SU-DHL-6 (cell line): ENCODE measurements around the gene FMO5.

Experiments
- H2AFZ ChIP-seq: fragments of 200-600 bp; sonication (generic); 2 replicates; pipeline ENCODE4 v1.6.1; 2014; ENCODE audit warnings: low read depth, mild to moderate bottlenecking, moderate library complexity, mixed read lengths, antibody characterized with exemption, low read length; ENCODE audit not compliant: severe bottlenecking
- H3F3A ChIP-seq: fragments of 200-600 bp; shearing (Covaris generic); 2 replicates; pipeline ENCODE4 v1.6.0; 2016; ENCODE audit warnings: antibody characterized with exemption, mild to moderate bottlenecking; ENCODE audit not compliant: insufficient read depth
- H3K27ac ChIP-seq: fragments of 200-600 bp; sonication (generic); 2 replicates; pipeline ENCODE4 v1.5.1; 2016; ENCODE audit warnings: low read depth, mild to moderate bottlenecking, low read length, moderate library complexity, mixed read lengths
- H3K27me3 ChIP-seq: fragments of 200-600 bp; sonication (generic), shearing (Covaris generic); 2 replicates; pipeline ENCODE4 v1.6.0; 2014; ENCODE audit warnings: mild to moderate bottlenecking, low read length
- H3K36me3 ChIP-seq: fragments of 200-600 bp; sonication (generic); 2 replicates; pipeline ENCODE4 v1.6.1; 2014; ENCODE audit warnings: mild to moderate bottlenecking, low read length, mixed read lengths
- H3K4me2 ChIP-seq: fragments of 300-600, 200-600 bp; shearing (Covaris generic), sonication (generic); 2 replicates; pipeline ENCODE4 v1.6.0; 2014; ENCODE audit warnings: low read length, low read depth, mild to moderate bottlenecking; ENCODE audit not compliant: poor library complexity, severe bottlenecking
- H3K4me3 ChIP-seq: fragments of 200-600 bp; sonication (generic); 2 replicates; pipeline ENCODE4 v1.5.1; 2014; ENCODE audit warnings: antibody characterized with exemption, low read length, mild to moderate bottlenecking, mixed read lengths; ENCODE audit not compliant: insufficient read depth, poor library complexity, severe bottlenecking
- H3K79me2 ChIP-seq: fragments of 200-600 bp; sonication (generic); 2 replicates; pipeline ENCODE4 v1.6.1; 2014; ENCODE audit warnings: mild to moderate bottlenecking, low read length, moderate library complexity; ENCODE audit not compliant: insufficient read depth
- H3K9ac ChIP-seq: fragments of 200-600 bp; sonication (generic); 2 replicates; pipeline ENCODE4 v1.7.0; 2014; ENCODE audit warnings: mild to moderate bottlenecking, low read length
- H3K9me2 ChIP-seq: fragments of 200-600 bp; sonication (generic); replicated peaks from 2 replicates; pipeline ENCODE4 v1.6.1; 2014; ENCODE audit warnings: low read length; ENCODE audit not compliant: insufficient read depth
- H3K9me3 ChIP-seq: fragments of 200-600 bp; sonication (generic); 2 replicates; pipeline ENCODE4 v1.6.1; 2014; ENCODE audit warnings: low read length, mixed read lengths; ENCODE audit not compliant: insufficient read depth
- H4K20me1 ChIP-seq: fragments of 200-600 bp; sonication (generic); 2 replicates; pipeline ENCODE4 v1.6.1; 2014; ENCODE audit warnings: low read depth, mild to moderate bottlenecking, antibody characterized with exemption, low read length, moderate library complexity, mixed read lengths
- EZH2phosphoT487 ChIP-seq: fragments of 200-600 bp; sonication (generic), shearing (Covaris generic); conservative IDR thresholded peaks from 2 replicates; pipeline ENCODE4 v1.6.1; 2018; ENCODE audit warnings: mild to moderate bottlenecking, antibody characterized with exemption, low read length, moderate library complexity, mixed read lengths
- TF ChIP-seq, protein P1 (sequence below): fragments of 200-600 bp; sonication (generic); IDR thresholded peaks from one replicate; pipeline ENCODE4 v1.5.1; 2017; ENCODE audit warnings: antibody characterized with exemption, mild to moderate bottlenecking, low read length, moderate library complexity; ENCODE audit not compliant: insufficient read depth, poor library complexity, severe bottlenecking

The FMO5 gene

DNA sequence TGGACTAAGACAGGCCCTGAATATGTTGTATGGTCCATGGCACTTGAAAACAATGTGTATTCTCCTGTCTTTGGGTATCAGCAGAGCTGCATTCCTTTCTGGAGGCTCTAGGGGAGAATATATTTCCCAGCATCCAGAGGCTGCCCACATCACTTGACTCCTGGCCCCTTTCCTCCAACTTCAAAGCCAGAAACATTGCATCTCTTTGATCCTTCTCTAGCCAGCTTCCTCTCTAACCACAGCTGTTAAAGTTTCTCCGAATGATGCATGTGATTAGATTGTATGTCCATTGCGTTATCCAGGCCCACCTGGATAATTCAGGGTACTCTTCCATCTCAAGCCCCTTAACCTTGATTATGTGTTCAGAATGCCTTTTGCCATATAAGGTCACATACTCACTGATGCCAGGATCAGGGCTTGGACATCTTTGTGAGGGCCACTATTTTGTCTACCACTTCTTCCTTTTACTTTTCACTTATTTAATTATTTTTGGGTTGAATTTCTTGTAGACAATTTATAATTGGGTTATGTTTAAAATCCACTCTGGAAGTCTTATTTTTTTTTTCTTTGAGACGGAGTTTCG is 22.6 kb upstream of the FMO5 start:
- Histone ChIP-seq H3K27me3 (no peaks in the 10 kb centered on the region), H3K27ac (no peak overlapping the region), H4K20me1 (peaks cover 30% of the 10 kb centered on the region), H3K9ac (no peak overlapping the region), H3K4me3 (no peak overlapping the region), H3K4me2 (peak overlapping the region; percentile 43), H3K79me2 (peaks cover 98% of the 10 kb centered on the region), H3K36me3 (0 out of 2 replicates have a peak, but pooled peaks cover 4% of the 10 kb centered on the region), H3K9me2 (no peaks in the 10 kb centered on the region), H2AFZ (no peak overlapping the region), H3K9me3 (no peaks in the 10 kb centered on the region), H3F3A (no peaks in the 10 kb centered on the region)
- TF ChIP-seq, protein P1, sequence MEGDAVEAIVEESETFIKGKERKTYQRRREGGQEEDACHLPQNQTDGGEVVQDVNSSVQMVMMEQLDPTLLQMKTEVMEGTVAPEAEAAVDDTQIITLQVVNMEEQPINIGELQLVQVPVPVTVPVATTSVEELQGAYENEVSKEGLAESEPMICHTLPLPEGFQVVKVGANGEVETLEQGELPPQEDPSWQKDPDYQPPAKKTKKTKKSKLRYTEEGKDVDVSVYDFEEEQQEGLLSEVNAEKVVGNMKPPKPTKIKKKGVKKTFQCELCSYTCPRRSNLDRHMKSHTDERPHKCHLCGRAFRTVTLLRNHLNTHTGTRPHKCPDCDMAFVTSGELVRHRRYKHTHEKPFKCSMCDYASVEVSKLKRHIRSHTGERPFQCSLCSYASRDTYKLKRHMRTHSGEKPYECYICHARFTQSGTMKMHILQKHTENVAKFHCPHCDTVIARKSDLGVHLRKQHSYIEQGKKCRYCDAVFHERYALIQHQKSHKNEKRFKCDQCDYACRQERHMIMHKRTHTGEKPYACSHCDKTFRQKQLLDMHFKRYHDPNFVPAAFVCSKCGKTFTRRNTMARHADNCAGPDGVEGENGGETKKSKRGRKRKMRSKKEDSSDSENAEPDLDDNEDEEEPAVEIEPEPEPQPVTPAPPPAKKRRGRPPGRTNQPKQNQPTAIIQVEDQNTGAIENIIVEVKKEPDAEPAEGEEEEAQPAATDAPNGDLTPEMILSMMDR = no peak
- no peak for TF ChIP-seq EZH2phosphoT487

DNA sequence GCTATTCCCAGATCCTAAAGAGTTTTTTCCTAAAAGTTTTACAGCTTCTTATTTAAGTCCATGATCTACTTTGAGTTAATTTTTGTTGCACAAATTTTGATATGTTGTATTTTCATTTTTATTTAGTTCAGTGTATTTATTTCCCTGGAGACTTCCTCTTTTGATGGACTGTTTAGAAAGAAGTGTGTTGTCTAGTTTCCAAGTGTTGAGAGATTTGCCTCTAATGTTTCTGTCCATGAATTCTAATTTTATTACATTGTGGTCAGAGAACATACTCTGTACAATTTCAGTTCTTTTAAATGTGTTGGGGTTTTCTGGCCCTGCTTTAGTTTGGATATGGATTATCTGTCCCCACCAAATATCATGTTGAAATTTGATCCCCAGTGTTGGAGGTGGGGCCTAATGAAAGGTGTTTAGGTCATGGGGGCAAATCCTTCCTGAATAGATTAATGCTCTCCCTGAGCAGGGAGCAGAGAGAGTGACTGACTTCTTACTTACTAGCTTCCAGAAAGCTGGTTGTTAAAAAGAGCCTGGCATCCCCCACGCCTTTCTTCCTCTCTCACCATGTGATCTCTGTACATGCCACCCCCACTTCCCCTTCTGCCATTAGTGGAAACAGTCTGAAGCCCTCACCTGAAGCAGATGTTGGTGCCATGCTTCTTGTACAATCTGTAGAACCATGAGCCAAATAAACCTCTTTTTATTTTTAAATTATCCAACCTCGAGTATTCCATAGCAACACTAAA is 21.9 kb upstream of the FMO5 start:
- peaks cover 30% of the 10 kb centered on the region for H4K20me1 ChIP-seq
- no peak overlapping the region for H3K27ac ChIP-seq

DNA sequence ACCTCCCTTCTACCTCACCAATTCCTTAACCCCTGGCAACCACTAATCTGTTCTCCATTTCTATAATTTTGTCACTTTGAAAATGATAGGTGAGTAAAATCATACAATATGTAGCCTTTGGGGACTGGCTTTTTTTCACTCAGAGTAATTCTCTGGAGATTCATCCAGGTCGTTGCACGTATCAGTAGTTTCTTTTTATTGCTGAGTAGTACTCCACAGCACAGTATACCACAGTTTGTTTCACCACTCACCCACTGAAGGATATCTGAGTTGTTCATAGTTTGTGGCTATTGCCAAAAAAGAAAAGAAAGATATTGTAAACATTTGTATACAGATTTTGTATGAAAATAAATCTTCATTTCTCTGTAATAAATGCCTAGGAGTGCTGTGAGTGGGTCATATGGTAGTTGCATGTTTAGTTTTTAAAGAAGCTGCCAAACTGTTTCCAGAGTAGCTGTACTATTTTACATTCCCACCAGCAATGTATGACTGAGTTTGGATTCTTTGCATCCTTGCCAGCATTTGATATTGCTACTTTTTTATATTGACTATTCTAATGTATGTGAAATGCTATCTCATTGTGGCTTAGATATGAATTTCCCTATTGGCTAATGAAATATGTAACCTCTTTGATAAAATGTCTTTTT is 21.0 kb upstream of the FMO5 start:
- TF ChIP-seq, protein P1 = no peak
- TF ChIP-seq EZH2phosphoT487 = no peak
- Histone ChIP-seq H3K36me3 (0 out of 2 replicates have a peak, but pooled peaks cover 4% of the 10 kb centered on the region), H3K79me2 (peaks cover 84% of the 10 kb centered on the region), H3K9me2 (no peaks in the 10 kb centered on the region), H3K9me3 (no peaks in the 10 kb centered on the region), H3K4me3 (no peak overlapping the region), H4K20me1 (peaks cover 27% of the 10 kb centered on the region), H3K4me2 (peak overlapping the region; percentile 43), H3K27ac (no peak overlapping the region), H3K27me3 (no peaks in the 10 kb centered on the region), H2AFZ (no peak overlapping the region), H3F3A (no peaks in the 10 kb centered on the region), H3K9ac (no peak overlapping the region)

More for the DNA sequence above, 21.9 kb upstream of the FMO5 start:
- Histone ChIP-seq H3K36me3 (0 out of 2 replicates have a peak, but pooled peaks cover 4% of the 10 kb centered on the region), H3K9me2 (no peaks in the 10 kb centered on the region), H3K4me2 (peak overlapping the region; percentile 43), H2AFZ (no peak overlapping the region), H3K9ac (no peak overlapping the region), H3K4me3 (peak overlapping the region; percentile 13), H3K79me2 (peaks cover 92% of the 10 kb centered on the region), H3F3A (no peaks in the 10 kb centered on the region), H3K9me3 (no peaks in the 10 kb centered on the region), H3K27me3 (no peaks in the 10 kb centered on the region)
- no peak for TF ChIP-seq EZH2phosphoT487
- TF ChIP-seq, protein P1 = no peak
